Kasumi-1 (cell line): ENCODE results near the gene SLAIN2.
A peak's percentile ranks its signal among the peaks of the same experiment; 100 is the strongest.

Source experiments
- DNase-seq, 2 experiments: peaks; one replicate each; lab custom pipeline; 2025; lab: John Stamatoyannopoulos, UW

SLAIN2 gene

DNA sequence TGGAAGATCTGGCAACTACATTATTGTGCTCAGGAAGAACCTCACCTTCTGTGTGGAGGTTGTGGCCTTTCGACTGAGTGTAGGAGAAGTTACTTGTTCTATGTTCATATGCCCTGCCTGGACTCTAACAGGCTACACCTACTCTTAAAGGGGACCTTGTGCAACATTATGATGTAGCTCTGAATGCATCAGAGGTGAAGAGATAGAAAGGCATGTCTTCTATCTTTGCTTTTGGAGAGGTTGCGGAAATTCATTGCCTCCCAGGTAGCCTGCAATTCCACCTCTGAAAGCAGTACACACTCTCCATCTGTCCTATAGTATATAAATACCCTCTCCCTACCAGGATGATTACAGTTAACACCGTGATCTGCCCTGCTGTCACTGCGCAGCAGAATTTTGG is 7.1 kb upstream of the SLAIN2 start:
- no peak for DNase-seq

- DNase-seq: no peak
Measured at GRCh38 chr4:48334900-48335384, 6.4 kb upstream of the SLAIN2 start.

GRCh38 chr4:48336146-48336870 is 5.0 kb upstream of the SLAIN2 start:
- no peak for DNase-seq

DNA sequence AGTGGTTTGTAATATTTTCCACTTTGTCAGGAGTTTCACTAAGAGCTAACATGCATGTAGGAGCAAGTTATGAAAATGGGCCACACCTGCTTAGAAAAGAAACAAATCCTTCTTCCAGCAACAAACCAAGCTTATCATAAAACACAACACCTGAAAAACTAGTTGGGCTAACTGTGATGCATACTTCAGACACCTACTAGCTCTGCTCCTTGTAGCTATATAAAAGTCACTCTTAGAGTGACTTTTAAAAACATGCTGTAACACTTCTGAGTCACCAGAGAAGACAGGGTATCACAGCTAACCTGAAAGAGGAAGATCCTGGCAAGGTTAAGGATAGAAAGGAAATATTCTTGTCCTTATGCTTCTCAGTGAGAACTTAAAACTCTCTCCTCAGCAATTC is 3.6 kb upstream of the SLAIN2 start:
- DNase-seq: peak; percentile 40 to 42

DNA sequence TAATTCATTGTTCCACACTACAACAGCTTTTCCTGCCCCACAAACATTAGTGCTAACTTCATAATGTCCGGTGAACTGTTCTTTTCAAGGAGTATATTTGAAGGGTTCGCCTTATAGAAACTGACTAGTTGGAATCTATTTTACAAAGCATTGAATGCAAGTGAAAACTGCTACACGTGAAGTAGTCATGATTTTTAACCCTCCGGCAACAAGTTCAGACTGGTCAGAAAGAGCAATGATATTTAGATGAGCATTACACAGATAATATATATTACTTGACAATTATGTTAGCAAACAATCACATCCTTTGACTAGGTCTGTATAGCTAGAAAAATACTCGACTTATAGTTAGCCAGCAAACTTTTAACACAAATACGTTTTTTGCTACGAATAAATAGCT is 1.7 kb upstream of the SLAIN2 start:
- no peak for DNase-seq

GRCh38 chr4:48340276-48340964 is 909 bp upstream of the SLAIN2 start:
- peak; percentile 81 to 93 for DNase-seq

DNA sequence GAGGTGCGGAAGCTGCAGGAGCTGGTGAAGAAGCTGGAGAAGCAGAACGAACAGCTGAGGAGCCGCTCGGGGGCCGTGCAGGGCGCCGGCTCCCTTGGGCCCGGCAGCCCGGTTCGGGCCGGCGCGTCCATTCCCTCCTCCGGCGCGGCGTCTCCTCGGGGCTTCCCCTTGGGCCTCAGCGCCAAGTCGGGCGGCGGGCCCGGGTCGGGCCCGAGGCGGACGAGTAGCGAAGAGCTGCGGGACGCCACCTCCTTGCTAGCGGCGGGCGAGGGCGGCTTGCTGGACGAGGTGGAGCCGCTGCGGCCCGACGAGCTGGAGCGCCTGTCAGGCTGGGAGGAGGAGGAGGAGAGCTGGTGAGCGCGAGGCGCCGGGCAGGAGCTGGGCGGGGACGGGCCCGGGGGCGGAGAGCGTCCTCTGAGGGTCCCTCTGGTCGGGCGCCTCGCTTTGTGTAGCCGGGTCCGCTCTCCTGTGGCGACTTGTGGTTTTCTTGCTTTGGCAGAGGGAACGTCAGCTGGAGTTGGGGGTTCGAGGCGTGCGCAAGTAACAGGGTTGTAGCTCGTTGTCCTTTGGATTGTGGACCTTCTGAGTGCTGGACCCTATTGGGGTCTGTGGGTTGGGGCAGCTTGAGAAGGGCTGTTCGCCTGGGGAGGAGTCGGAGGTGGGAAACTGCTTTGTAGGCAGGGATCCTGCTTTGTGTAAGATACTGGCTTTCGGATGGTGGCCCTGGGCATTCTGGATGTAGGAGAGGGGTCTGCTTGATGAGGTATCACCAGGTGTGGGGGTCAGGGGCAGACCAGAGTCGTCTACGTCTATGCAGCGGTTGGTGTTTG is 662 bp downstream of the SLAIN2 start:
- DNase-seq: peak; percentile 56 to 67

DNA sequence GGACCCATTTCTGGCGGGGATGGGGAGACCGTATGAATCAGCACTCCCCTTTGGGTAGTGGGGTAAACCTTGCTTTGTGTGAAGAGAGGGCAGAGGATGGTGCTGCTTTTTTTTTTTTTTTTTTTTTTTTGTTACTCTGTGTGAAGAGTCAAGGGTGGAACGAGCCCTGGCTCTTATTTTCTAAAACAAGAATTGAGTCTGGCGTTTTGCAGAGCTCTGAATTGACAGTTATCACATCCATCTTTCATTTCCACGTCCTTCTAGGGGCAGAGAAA is 1.2 kb downstream of the SLAIN2 start:
- peak in 1 of 2 experiments; percentile 28 for DNase-seq

DNA sequence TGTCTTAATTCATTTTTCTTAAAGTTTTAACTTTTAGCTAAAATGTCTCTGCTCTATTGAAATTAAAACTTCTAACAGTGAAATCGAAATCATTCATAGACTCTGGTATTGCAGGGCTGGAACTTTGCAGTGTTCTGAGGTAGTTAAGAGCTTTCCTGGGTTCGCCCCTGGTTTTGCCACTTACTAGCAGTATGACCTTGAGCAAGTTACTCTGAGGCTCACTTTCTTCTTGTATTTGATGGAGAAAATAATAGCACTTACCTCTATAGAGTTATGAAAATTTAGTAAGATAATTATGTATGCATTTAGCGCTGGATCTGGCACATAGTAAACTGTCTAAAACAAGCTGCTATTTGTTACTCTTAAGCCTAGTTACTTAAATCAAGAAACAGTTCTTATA is 1.7 kb downstream of the SLAIN2 start:
- no peak for DNase-seq

DNA sequence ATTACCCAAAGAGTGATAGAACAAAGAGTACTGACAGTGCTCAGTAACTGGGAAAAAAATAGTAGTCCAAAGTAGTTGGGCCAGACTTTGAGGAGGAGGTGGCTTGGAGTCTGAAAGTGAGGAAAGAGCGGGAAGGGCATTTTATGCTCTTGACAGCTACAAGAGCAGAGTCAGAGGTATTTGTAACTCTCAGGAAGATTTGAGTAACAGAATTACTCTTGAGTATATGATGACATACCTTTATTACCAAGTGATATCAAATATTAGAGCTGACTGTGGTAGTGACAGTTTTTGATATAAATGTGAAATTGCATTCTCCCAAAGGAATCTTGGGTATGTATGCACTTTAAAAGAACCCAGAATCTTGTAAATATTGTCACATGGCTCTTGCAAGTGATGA is 2.2 kb downstream of the SLAIN2 start:
- no peak for DNase-seq

DNA sequence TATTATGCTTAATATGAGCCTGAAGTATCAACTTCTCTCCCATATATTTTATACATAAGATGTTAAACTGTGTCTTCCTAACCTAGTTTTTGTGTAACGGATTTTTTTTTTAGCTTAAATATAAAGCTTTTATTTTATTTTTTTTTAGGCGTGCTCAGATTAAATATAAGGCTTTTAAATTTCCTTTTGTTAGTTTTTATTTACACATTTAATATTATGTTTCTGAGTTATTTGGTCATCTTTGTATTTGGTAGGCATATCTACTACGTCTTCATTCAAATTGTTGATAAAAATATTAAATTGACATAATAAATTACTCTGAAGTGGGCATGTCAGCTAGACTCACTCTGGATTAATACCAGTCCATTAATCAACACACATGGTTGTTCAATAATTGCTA is 4.2 kb downstream of the SLAIN2 start:
- no peak for DNase-seq

DNA sequence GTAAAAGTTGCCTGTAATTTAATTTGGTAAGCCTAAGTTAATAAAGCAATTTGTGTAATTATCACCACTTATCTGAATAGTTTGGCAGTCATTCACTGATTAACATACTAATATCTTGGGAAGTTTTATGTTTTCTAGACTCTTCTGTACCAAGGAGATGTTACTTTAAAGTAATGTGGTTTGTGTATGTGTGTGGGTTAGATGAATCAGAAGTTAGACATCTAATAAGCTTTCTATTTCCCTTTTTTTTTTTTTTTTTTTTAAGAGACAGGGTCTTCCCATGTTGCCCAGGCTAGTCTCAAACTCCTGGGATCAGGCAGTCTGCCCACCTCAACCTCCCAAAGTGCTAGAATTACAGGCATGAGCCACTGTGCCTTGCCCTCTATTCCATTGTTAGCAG is 5.3 kb downstream of the SLAIN2 start:
- DNase-seq: no peak

GRCh38 chr4:48347282-48347921 is 6.1 kb downstream of the SLAIN2 start:
- no peak for DNase-seq

GRCh38 chr4:48350871-48351270 is 9.5 kb downstream of the SLAIN2 start:
- no peak for DNase-seq

DNA sequence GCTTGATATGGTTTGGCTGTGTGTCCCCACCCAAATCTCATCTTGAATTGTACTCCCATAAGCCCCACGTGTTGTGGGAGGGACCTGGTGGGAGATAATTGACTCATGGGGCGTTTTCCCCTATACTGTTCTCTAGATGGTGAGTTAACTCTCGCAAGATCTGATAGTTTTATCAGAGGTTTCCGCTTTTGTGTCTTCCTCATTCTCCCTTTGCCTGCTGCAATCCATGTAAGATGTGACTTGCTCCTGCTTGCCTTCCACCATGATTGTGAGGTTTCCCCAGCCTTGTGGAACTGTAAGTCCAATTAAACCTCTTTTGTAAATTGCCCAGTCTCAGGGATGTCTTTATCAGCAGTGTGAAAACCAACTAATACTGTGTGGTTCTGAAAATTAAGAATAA is 11.5 kb downstream of the SLAIN2 start:
- no peak for DNase-seq

GRCh38 chr4:48356355-48356754 is 15.0 kb downstream of the SLAIN2 start:
- no peak for DNase-seq

DNA sequence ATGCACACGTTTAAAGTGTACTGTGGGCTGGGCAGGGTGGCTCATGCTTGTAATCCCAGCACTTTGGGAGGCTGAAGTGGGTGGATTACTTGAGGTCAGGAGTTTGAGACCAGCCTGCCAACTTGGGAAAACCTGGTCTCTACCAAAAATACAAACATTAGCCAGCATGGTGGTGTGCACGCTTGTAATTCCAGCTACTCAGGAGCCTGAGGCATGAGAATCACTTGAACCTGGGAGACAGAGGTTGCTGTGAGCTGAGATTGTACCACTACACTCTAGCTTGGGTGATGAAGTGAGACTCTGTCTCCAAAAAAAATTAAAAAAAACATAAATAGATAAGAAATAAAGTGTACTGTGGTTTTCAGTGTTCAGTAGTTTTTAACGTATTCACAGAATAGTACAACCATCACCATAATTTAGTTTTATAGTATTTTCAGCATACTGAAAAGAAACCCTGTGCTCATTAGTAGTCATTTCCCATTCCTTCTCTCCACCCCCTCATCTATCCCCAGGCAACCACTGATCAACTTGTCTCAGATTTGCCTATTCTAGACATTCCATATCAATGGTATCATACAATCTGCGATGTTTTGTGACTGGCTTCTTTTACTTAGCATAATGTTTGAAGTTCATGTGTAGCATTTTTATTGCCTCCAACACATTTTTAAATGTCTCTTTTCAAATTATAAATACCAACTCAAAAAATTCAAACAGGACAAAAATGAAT is 19.1 kb downstream of the SLAIN2 start:
- no peak for DNase-seq

- no peak for DNase-seq
Measured at GRCh38 chr4:48361012-48361400, 19.7 kb downstream of the SLAIN2 start.

- no peak for DNase-seq
Measured at GRCh38 chr4:48366611-48367010, 25.3 kb downstream of the SLAIN2 start.

GRCh38 chr4:48367016-48367415 is 25.7 kb downstream of the SLAIN2 start:
- no peak for DNase-seq

GRCh38 chr4:48368389-48368788 is 27.1 kb downstream of the SLAIN2 start:
- DNase-seq: no peak

- DNase-seq: no peak
Measured at GRCh38 chr4:48369248-48369647, 27.9 kb downstream of the SLAIN2 start.
